ENCODE measurements around the gene AKAP1. TPM values are rescaled to one million over a fixed set of nuclear protein-coding genes. Genes with fewer than 3 reads are reported as not detected.

Gene AKAP1
- total RNA-seq, 2 experiments from 2014 or later = 20.3 to 23.1 TPM

DNA sequence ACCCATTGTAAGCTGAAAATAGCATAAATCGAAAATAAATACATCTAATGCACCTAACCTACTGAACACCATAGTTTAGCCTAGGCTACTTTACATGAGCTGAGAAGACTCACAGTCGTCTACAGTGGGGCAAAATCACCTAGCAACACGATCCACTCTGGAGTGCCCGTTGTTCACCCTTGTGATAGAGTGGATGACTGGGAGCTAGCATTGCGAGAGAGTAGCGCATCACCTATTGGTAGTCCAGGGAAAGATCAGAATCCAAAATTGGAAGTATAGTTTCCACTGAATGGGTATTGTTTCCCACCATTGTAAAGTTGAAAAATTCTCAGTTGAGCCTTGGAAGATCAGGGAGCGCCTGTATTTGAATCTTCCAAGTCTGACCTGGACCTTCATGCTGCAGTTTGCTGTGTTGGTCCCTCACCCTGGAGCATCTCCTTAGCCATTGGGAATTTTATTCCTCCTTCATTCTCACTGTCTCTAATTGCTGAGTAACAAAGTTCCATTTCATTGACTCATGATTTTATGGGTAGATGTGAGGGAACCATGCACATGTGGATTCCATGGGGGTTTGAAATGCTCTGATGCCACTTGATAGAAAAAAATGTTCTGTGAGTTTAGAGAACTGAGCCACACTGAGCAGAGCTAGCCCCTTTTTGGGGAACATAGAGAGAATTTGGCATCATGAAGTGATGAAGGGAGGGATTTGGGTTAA lies 19.6 kb downstream of the AKAP1 start:
- H3K4me1 Mint-ChIP-seq (ENCODE audit: low read depth) = peaks cover 17% of the 10 kb centered on the region

DNA sequence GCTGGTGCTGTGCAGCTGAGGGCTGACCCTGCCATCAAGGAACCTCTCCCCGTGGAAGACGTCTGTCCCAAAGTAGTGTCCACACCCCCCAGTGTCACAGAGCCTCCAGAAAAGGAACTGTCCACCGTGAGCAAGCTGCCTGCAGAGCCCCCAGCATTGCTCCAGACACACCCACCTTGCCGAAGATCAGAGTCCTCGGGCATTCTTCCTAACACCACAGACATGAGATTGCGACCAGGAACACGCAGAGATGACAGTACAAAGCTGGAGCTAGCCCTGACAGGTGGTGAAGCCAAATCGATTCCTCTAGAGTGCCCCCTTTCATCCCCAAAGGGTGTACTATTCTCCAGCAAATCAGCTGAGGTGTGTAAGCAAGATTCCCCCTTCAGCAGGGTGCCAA lies 20.5 kb downstream of the AKAP1 start:
- no peaks in the 10 kb centered on the region for H3K9me3 ChIP-seq (ENCODE audit: control insufficient read depth in 1 of 2, insufficient read depth in 1 of 2, low read length in 2 of 2)
- H3K4me3 ChIP-seq (ENCODE audit: low read length) = no peak overlapping the region
- Mint-ChIP-seq H3K27me3 (no peaks in the 10 kb centered on the region), H3K4me3 (no peak overlapping the region), H3K36me3 (ENCODE audit: low read depth) (peaks cover 13% of the 10 kb centered on the region), H3K9me3 (no peaks in the 10 kb centered on the region), H3K27ac (no peak overlapping the region), H3K4me1 (ENCODE audit: low read depth) (peaks cover 16% of the 10 kb centered on the region)
- CTCF ChIA-PET = interaction anchor here (0.9 kb wide), 1 partner anchor 18 kb away, joined by 3 read pairs; no protein-coding TSS in a partner anchor
- DNase-seq (no peak), ATAC-seq (ENCODE audit: poor library complexity) (no peak)
- H3K36me3 ChIP-seq (ENCODE audit: insufficient read depth, low read length) = peaks cover 20% of the 10 kb centered on the region
- peaks cover 9% of the 10 kb centered on the region for H3K4me1 ChIP-seq (ENCODE audit: insufficient read depth, low read length)
- TF ChIP-seq, protein P1, sequence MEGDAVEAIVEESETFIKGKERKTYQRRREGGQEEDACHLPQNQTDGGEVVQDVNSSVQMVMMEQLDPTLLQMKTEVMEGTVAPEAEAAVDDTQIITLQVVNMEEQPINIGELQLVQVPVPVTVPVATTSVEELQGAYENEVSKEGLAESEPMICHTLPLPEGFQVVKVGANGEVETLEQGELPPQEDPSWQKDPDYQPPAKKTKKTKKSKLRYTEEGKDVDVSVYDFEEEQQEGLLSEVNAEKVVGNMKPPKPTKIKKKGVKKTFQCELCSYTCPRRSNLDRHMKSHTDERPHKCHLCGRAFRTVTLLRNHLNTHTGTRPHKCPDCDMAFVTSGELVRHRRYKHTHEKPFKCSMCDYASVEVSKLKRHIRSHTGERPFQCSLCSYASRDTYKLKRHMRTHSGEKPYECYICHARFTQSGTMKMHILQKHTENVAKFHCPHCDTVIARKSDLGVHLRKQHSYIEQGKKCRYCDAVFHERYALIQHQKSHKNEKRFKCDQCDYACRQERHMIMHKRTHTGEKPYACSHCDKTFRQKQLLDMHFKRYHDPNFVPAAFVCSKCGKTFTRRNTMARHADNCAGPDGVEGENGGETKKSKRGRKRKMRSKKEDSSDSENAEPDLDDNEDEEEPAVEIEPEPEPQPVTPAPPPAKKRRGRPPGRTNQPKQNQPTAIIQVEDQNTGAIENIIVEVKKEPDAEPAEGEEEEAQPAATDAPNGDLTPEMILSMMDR (IDR thresholded peaks at IDR 0.05) = no peak
- H3K27ac ChIP-seq (ENCODE audit: low read depth in 1 of 2, low read length in 2 of 2) = no peak overlapping the region
- intact Hi-C loops (cut with DNase I, micrococcal nuclease) = no loop called here
- no peaks in the 10 kb centered on the region for H3K27me3 ChIP-seq (ENCODE audit: control insufficient read depth in 1 of 2, insufficient read depth in 2 of 2, low read length in 2 of 2)
- POLR2A ChIA-PET = no interaction called here

More for the DNA sequence above, 19.6 kb downstream of the AKAP1 start:
- TF ChIP-seq, protein P1 (IDR thresholded peaks at IDR 0.05) = no peak
- no peak overlapping the region for H3K4me3 ChIP-seq (ENCODE audit: low read length)
- intact Hi-C loops (cut with DNase I, micrococcal nuclease) = no loop called here
- POLR2A ChIA-PET = no interaction called here
- H3K36me3 Mint-ChIP-seq (ENCODE audit: low read depth) = peaks cover 13% of the 10 kb centered on the region
- CTCF ChIA-PET = no interaction called here
- H3K4me1 ChIP-seq (ENCODE audit: insufficient read depth, low read length) = peaks cover 9% of the 10 kb centered on the region
- no peak overlapping the region for H3K4me3 Mint-ChIP-seq
- H3K36me3 ChIP-seq (ENCODE audit: insufficient read depth, low read length) = peaks cover 19% of the 10 kb centered on the region
- no peaks in the 10 kb centered on the region for H3K9me3 ChIP-seq (ENCODE audit: control insufficient read depth in 1 of 2, insufficient read depth in 1 of 2, low read length in 2 of 2)
- H3K27ac ChIP-seq (ENCODE audit: low read depth in 1 of 2, low read length in 2 of 2) = no peak overlapping the region
- no peaks in the 10 kb centered on the region for H3K27me3 Mint-ChIP-seq
- no peaks in the 10 kb centered on the region for H3K27me3 ChIP-seq (ENCODE audit: control insufficient read depth in 1 of 2, insufficient read depth in 2 of 2, low read length in 2 of 2)
- ATAC-seq (ENCODE audit: poor library complexity) (no peak), DNase-seq (no peak)
- H3K27ac Mint-ChIP-seq = no peak overlapping the region
- no peaks in the 10 kb centered on the region for H3K9me3 Mint-ChIP-seq

DNA sequence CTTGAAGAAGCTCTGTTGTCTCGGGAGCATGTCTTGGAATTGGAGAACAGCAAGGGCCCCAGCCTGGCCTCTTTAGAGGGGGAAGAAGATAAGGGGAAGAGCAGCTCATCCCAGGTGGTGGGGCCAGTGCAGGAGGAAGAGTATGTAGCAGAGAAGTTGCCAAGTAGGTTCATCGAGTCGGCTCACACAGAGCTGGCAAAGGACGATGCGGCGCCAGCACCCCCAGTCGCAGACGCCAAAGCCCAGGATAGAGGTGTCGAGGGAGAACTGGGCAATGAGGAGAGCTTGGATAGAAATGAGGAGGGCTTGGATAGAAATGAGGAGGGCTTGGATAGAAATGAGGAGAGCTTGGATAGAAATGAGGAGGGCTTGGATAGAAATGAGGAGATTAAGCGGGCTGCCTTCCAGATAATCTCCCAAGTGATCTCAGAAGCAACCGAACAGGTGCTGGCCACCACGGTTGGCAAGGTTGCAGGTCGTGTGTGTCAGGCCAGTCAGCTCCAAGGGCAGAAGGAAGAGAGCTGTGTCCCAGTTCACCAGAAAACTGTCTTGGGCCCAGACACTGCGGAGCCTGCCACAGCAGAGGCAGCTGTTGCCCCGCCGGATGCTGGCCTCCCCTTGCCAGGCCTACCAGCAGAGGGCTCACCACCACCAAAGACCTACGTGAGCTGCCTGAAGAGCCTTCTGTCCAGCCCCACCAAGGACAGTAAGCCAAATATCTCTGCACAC lies 21.2 kb downstream of the AKAP1 start:
- Histone ChIP-seq H3K27me3 (ENCODE audit: control insufficient read depth in 1 of 2, insufficient read depth in 2 of 2, low read length in 2 of 2) (no peaks in the 10 kb centered on the region), H3K9me3 (ENCODE audit: control insufficient read depth in 1 of 2, insufficient read depth in 1 of 2, low read length in 2 of 2) (no peaks in the 10 kb centered on the region), H3K4me3 (ENCODE audit: low read length) (no peak overlapping the region), H3K36me3 (ENCODE audit: insufficient read depth, low read length) (peaks cover 21% of the 10 kb centered on the region), H3K4me1 (ENCODE audit: insufficient read depth, low read length) (peaks cover 9% of the 10 kb centered on the region), H3K27ac (ENCODE audit: low read depth in 1 of 2, low read length in 2 of 2) (no peak overlapping the region)
- H3K4me3 Mint-ChIP-seq = no peak overlapping the region
- H3K9me3 Mint-ChIP-seq = no peaks in the 10 kb centered on the region
- peaks cover 16% of the 10 kb centered on the region for H3K4me1 Mint-ChIP-seq (ENCODE audit: low read depth)
- no peak for ATAC-seq (ENCODE audit: poor library complexity)
- ChIA-PET POLR2A (no interaction called here), CTCF (interaction anchor here (0.9 kb wide), 1 partner anchor 19 kb away, joined by 3 read pairs; no protein-coding TSS in a partner anchor)
- H3K27ac Mint-ChIP-seq = no peak overlapping the region
- no peak for DNase-seq
- intact Hi-C loops (cut with DNase I, micrococcal nuclease) = no loop called here
- peaks cover 19% of the 10 kb centered on the region for H3K36me3 Mint-ChIP-seq (ENCODE audit: low read depth)
- TF ChIP-seq, protein P1 (IDR thresholded peaks at IDR 0.05) = no peak
- no peaks in the 10 kb centered on the region for H3K27me3 Mint-ChIP-seq

Measured in CD4-positive, alpha-beta T cell (primary cell).